PFSK-1 (cell line): ENCODE data around the gene POU2F1.

Source experiments
- FOXP2 ChIP-seq: optimal IDR thresholded peaks from 2 replicates; pipeline ENCODE3; 2011; ENCODE audit warnings: borderline replicate concordance, control low read depth, inconsistent platforms; ENCODE audit not compliant: insufficient read depth; ENCODE audit errors: extremely low read length, extremely low read depth
- POLR2AphosphoS5 ChIP-seq: IDR thresholded peaks from 2 replicates; pipeline ENCODE4 v1.6.1; 2012; ENCODE audit warnings: low read depth, mild to moderate bottlenecking, control low read depth, low read length, moderate library complexity
- REST ChIP-seq, 2 experiments: IDR thresholded peaks; 2 replicates each; pipeline versions ENCODE4 v1.6.1 to v1.8.0; 2011 to 2012; ENCODE audit warnings: low read depth in 2 of 2, low read length in 2 of 2, control low read depth in 1 of 2, inconsistent platforms in 1 of 2, mild to moderate bottlenecking in 1 of 2, moderate library complexity in 1 of 2; ENCODE audit not compliant: insufficient read depth in 1 of 2
- SIN3A ChIP-seq: IDR thresholded peaks from 2 replicates; pipeline ENCODE4 v1.6.1; 2012; ENCODE audit warnings: mild to moderate bottlenecking, low read length, moderate library complexity, borderline replicate concordance; ENCODE audit not compliant: insufficient read depth
- TAF1 ChIP-seq: IDR thresholded peaks from 2 replicates; pipeline ENCODE4 v1.6.1; 2012; ENCODE audit warnings: low read length, control low read depth, borderline replicate concordance; ENCODE audit not compliant: insufficient read depth

POU2F1 gene

GRCh38 chr1:167442142-167442848, 221.6 kb downstream of the POU2F1 start:
- TF ChIP-seq SIN3A = no peak
- no peak for TF ChIP-seq FOXP2
- no peak for TF ChIP-seq POLR2AphosphoS5
- no peak for TF ChIP-seq TAF1
- TF ChIP-seq REST (IDR thresholded peaks at IDR 0.05; ENCODE audit: insufficient read depth in 1 of 2, low read depth in 2 of 2, low read length in 2 of 2) = no peak

- no peak for TF ChIP-seq POLR2AphosphoS5
- TF ChIP-seq SIN3A = no peak
- TF ChIP-seq TAF1 = no peak
- TF ChIP-seq FOXP2 = no peak
- TF ChIP-seq REST (IDR thresholded peaks at IDR 0.05; ENCODE audit: insufficient read depth in 1 of 2, low read depth in 2 of 2, low read length in 2 of 2) = no peak
Observed at GRCh38 chr1:167442854-167443565, 222.3 kb downstream of the POU2F1 start.

GRCh38 chr1:167443757-167444156, 223.1 kb downstream of the POU2F1 start:
- TF ChIP-seq TAF1 (no peak), FOXP2 (no peak), POLR2AphosphoS5 (no peak), SIN3A (no peak), REST (IDR thresholded peaks at IDR 0.05; ENCODE audit: insufficient read depth in 1 of 2, low read depth in 2 of 2, low read length in 2 of 2) (no peak)

- TF ChIP-seq POLR2AphosphoS5 (no peak), FOXP2 (no peak)
Observed at GRCh38 chr1:167446966-167447365, 226.3 kb downstream of the POU2F1 start.

- TF ChIP-seq TAF1 (no peak), REST (IDR thresholded peaks at IDR 0.05; ENCODE audit: insufficient read depth in 1 of 2, low read depth in 2 of 2, low read length in 2 of 2) (no peak), SIN3A (no peak), FOXP2 (no peak)
Observed at GRCh38 chr1:167447521-167448136, 226.9 kb downstream of the POU2F1 start.
